Measurements from ENCODE around the gene BMP7. TPM values are rescaled to one million over a fixed set of nuclear protein-coding genes. Genes with fewer than 3 reads are reported as not detected.

BMP7 gene
- total and polyA plus RNA-seq, 9 of the 15 experiments (the other 6 are each of a cell fraction or from before 2014, with no cell fraction given) = 0.18 TPM; not detected in 8

DNA sequence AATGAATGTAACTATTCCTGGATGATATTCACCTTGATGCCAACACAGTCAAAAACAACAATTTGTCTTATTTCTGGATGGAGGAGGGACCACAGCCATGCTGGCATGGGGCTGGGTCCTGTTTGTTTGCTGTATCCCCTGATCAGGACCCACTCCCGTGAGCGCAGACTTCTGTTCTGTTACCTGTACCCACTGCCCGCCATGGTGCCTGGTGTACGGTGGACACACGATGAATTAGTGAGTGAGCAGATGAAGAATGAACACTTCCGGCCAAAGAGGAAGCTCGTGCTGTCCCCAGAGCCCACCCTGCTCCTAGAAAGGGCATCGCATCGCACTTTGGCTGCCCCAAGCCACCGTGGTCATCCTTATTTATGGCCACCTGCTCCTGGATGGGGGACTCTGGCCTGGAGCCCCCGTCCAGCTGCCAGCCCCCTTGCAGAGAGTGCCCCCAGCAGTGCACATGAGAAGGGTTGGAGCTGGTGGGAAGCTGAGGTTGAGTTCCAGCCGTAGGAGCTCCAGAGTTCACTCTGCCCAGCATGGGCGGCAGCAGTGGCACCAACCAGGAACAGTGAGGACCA is 100.9 kb downstream of the BMP7 start:
- TF ChIP-seq BACH1 (tag; IDR thresholded peaks at IDR 0.05) = 0 out of 2 replicates have a peak, but pooled peaks have one; percentile 2
- no peak for TF ChIP-seq FOXJ3 (CRISPR knock-in tag; IDR thresholded peaks at IDR 0.05)
- TF ChIP-seq, protein P1, sequence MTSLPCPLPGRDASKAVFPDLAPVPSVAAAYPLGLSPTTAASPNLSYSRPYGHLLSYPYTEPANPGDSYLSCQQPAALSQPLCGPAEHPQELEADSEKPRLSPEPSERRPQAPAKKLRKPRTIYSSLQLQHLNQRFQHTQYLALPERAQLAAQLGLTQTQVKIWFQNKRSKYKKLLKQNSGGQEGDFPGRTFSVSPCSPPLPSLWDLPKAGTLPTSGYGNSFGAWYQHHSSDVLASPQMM (CRISPR knock-in tag; IDR thresholded peaks at IDR 0.05) = no peak
- TF ChIP-seq, protein P2, sequence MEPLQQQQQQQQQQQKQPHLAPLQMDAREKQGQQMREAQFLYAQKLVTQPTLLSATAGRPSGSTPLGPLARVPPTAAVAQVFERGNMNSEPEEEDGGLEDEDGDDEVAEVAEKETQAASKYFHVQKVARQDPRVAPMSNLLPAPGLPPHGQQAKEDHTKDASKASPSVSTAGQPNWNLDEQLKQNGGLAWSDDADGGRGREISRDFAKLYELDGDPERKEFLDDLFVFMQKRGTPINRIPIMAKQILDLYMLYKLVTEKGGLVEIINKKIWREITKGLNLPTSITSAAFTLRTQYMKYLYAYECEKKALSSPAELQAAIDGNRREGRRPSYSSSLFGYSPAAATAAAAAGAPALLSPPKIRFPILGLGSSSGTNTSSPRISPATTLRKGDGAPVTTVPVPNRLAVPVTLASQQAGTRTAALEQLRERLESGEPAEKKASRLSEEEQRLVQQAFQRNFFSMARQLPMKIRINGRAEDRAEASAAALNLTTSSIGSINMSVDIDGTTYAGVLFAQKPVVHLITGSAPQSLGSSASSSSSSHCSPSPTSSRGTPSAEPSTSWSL (CRISPR knock-in tag; IDR thresholded peaks at IDR 0.05; ENCODE audit: borderline replicate concordance) = no peak
- TF ChIP-seq, protein P3, sequence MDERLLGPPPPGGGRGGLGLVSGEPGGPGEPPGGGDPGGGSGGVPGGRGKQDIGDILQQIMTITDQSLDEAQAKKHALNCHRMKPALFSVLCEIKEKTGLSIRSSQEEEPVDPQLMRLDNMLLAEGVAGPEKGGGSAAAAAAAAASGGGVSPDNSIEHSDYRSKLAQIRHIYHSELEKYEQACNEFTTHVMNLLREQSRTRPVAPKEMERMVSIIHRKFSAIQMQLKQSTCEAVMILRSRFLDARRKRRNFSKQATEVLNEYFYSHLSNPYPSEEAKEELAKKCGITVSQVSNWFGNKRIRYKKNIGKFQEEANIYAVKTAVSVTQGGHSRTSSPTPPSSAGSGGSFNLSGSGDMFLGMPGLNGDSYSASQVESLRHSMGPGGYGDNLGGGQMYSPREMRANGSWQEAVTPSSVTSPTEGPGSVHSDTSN (CRISPR knock-in tag; IDR thresholded peaks at IDR 0.05; ENCODE audit: low read depth) = no peak
- TF ChIP-seq, protein P3 (tag; conservative IDR thresholded peaks at IDR 0.05; ENCODE audit: low read depth) = no peak

More for the DNA sequence above, 100.9 kb downstream of the BMP7 start:
- H3K9me3 ChIP-seq (replicated peaks; ENCODE audit: control insufficient read depth, insufficient read depth, low read depth, low read length) = no peaks in the 10 kb centered on the region
- 0% methylated on average over 13 of the region's 13 CpGs for WGBS (ENCODE audit: insufficient coverage, low coverage, missing lambda C conversion rate)
- H3K9ac ChIP-seq (ENCODE audit: insufficient read depth in 1 of 2, low read depth in 2 of 2, low read length in 2 of 2) = no peak overlapping the region
- no peak for FAIRE-seq
- intact Hi-C loops (cut with micrococcal nuclease) (no loop called here), in situ Hi-C loops (cut with MboI) (no loop called here)
- H3K27me3 ChIP-seq (ENCODE audit: control insufficient read depth in 2 of 2, insufficient read depth in 2 of 2, low read length in 2 of 2) = peaks cover 17 to 57% of the 10 kb centered on the region in 2 experiments; a peak in 3 of 5 replicates
- no peak for DNase-seq (ENCODE audit: extremely low read depth in 1 of 4, low spot score in 3 of 4)
- H3K79me2 ChIP-seq (ENCODE audit: control insufficient read depth, insufficient read depth, low read length) = no peaks in the 10 kb centered on the region
- no peak overlapping the region for H3K4me3 ChIP-seq
- H2AFZ ChIP-seq (ENCODE audit: low read depth, low read length) = no peak overlapping the region
- H3K9me1 ChIP-seq (ENCODE audit: control insufficient read depth, insufficient read depth, low read length) = no peaks in the 10 kb centered on the region
- ChIA-PET CTCF (ENCODE audit: low intra/inter-chr PET ratio) (no interaction called here), POLR2A (no interaction called here)
- ATAC-seq = no peak
- H3K36me3 ChIP-seq (ENCODE audit: control insufficient read depth, insufficient read depth, low read length) = no peaks in the 10 kb centered on the region
- H3K4me1 ChIP-seq (replicated peaks in 1 of 2; ENCODE audit: control insufficient read depth in 2 of 2, insufficient read depth in 2 of 2, low read length in 2 of 2) = no peaks in the 10 kb centered on the region; a peak in 1 of 5 replicates
- H3K4me2 ChIP-seq (ENCODE audit: insufficient read depth, low read length) = no peak overlapping the region
- no peaks in the 10 kb centered on the region for H4K20me1 ChIP-seq (replicated peaks; ENCODE audit: control insufficient read depth, insufficient read depth, low read length)
- no TSS peak for BruUV-seq (replicated peaks)
- no peak overlapping the region for H3K27ac ChIP-seq (ENCODE audit: extremely low read depth, low read depth, low read length)

Measured in K562 (cell line).